Measurements from ENCODE around the gene CCT7. TPM values are rescaled to one million over a fixed set of nuclear protein-coding genes. Genes with fewer than 3 reads are reported as not detected.

CCT7 gene
- total RNA-seq, 1 experiment from 2014 or later, result 637 TPM

GRCh38 chr2:73214120-73215035 is 19.7 kb upstream of the CCT7 start, which contains the start of gene SMYD5 (continued):
- TF ChIP-seq SP1 (IDR thresholded peaks at IDR 0.05; ENCODE audit: low read depth) (peak; percentile 57), EGR1 (IDR thresholded peaks at IDR 0.05; ENCODE audit: low read depth) (peak; percentile 98), FOSL1 (IDR thresholded peaks at IDR 0.05; ENCODE audit: low read depth) (no peak), TCF7L2 (IDR thresholded peaks at IDR 0.05; ENCODE audit: borderline replicate concordance, extremely low read depth, insufficient read depth, insufficient read length) (peak; percentile 9), ZNF274 (IDR thresholded peaks at IDR 0.05; ENCODE audit: low read depth, low read length) (no peak)

GRCh38 chr2:73215254-73215653 is 18.9 kb upstream of the CCT7 start:
- Histone ChIP-seq H4K20me1 (ENCODE audit: insufficient read depth) (no peaks in the 10 kb centered on the region), H3K9me2 (ENCODE audit: insufficient read depth) (no peaks in the 10 kb centered on the region), H3K36me3 (ENCODE audit: control insufficient read depth in 1 of 2, insufficient read depth in 2 of 2, low read length in 2 of 2) (peaks cover under 1 to 4% of the 10 kb centered on the region in 2 experiments; a peak in 2 of 4 replicates), H3K27me3 (ENCODE audit: insufficient read depth, low read length) (no peaks in the 10 kb centered on the region), H3K9me3 (ENCODE audit: control insufficient read depth in 1 of 2, insufficient read depth in 1 of 2, low read depth in 1 of 2, low read length in 2 of 2) (no peaks in the 10 kb centered on the region), H2AFZ (ENCODE audit: low read depth, low read length, poor library complexity, severe bottlenecking) (no peak overlapping the region), H3K4me2 (ENCODE audit: low read length) (peak overlapping the region; percentile 83), H3K27ac (ENCODE audit: low read depth, low read length) (no peak overlapping the region; the same call in 1 of the 2 replicates), H3K79me2 (ENCODE audit: insufficient read depth, low read length) (peaks cover 50% of the 10 kb centered on the region), H3K4me1 (ENCODE audit: control insufficient read depth in 1 of 2, insufficient read depth in 2 of 2, low read length in 2 of 2) (peaks cover 3 to 42% of the 10 kb centered on the region in 2 experiments; a peak in 3 of 4 replicates), H3K9ac (ENCODE audit: low read length) (peak overlapping the region; percentile 97), H3K4me3 (replicated peaks in 1 of 2; ENCODE audit: low read depth in 1 of 2, low read length in 2 of 2) (peak overlapping the region; percentile 94 to 98)
- DNase-seq (ENCODE audit: low read depth, low spot score) (no peak), ATAC-seq (no peak)
- no TSS peak for BruUV-seq (replicated peaks)
- intact Hi-C loops (cut with micrococcal nuclease), result no loop called here
- POLR2A ChIA-PET, result interaction anchor here (1.1 kb wide), 1 partner anchor 19 kb away, joined by 8 read pairs; the partner anchor contains the start of genes CCT7 and PRADC1
- CTCF ChIA-PET, result no interaction called here
- TF ChIP-seq EGR1 (IDR thresholded peaks at IDR 0.05; ENCODE audit: low read depth), result no peak
- TF ChIP-seq SP1 (IDR thresholded peaks at IDR 0.05; ENCODE audit: low read depth), result no peak
- TF ChIP-seq SRF (IDR thresholded peaks at IDR 0.05; ENCODE audit: low read depth), result no peak
- TF ChIP-seq EZH2phosphoT487 (IDR thresholded peaks at IDR 0.05; ENCODE audit: borderline replicate concordance), result no peak
- TF ChIP-seq ZFX (IDR thresholded peaks at IDR 0.05), result no peak
- no peak for TF ChIP-seq POLR2AphosphoS5 (IDR thresholded peaks at IDR 0.05; ENCODE audit: low read depth, low read length)
- no peak for TF ChIP-seq CTCF (IDR thresholded peaks at IDR 0.05 in 2 of 3, conservative IDR thresholded peaks at IDR 0.05 in 1 of 3; ENCODE audit: borderline replicate concordance in 1 of 3, insufficient read depth in 1 of 3, low read depth in 2 of 3, low read length in 2 of 3)
- no peak for TF ChIP-seq JUND (IDR thresholded peaks at IDR 0.05)
- TF ChIP-seq RAD21 (IDR thresholded peaks at IDR 0.05; ENCODE audit: low read depth), result no peak
- TF ChIP-seq CEBPB (IDR thresholded peaks at IDR 0.05; ENCODE audit: low read depth), result no peak
- no peak for TF ChIP-seq EZH2 (IDR thresholded peaks at IDR 0.05)
- no peak for TF ChIP-seq ZNF274 (IDR thresholded peaks at IDR 0.05; ENCODE audit: low read depth, low read length)
- RAD21 ChIA-PET (ENCODE audit: low non-redundant PET in 1 of 2, low total read pairs in 2 of 2, uncharacterized antibody in 2 of 2, unreplicated experiment in 2 of 2), result no interaction called here

All from HCT116 (cell line).